GM06990 (cell line): ENCODE results near the gene ADAMTS2.

Experiments
- DNase-seq: peaks from one replicate; pipeline ENCODE4 v3.0.0-alpha.2; 2011; ENCODE audit not compliant: insufficient read length; ENCODE audit errors: extremely low read depth
- H3K27me3 ChIP-seq: replicated peaks from 2 replicates; pipeline ENCODE4 v1.6.0; 2011; ENCODE audit warnings: low read length; ENCODE audit not compliant: control insufficient read depth, insufficient read depth
- H3K36me3 ChIP-seq: 2 replicates; pipeline ENCODE4 v1.5.1; 2011; ENCODE audit warnings: low read length; ENCODE audit not compliant: control insufficient read depth, insufficient read depth
- H3K4me3 ChIP-seq: replicated peaks from 2 replicates; pipeline ENCODE4 v1.5.1; 2011; ENCODE audit warnings: low read depth, mild to moderate bottlenecking, control low read depth, low read length
- CTCF ChIP-seq: IDR thresholded peaks from 2 replicates; pipeline ENCODE4 v1.5.1; 2011; ENCODE audit warnings: low read length, control low read depth, mild to moderate bottlenecking, inconsistent platforms; ENCODE audit not compliant: insufficient read depth, poor library complexity, severe bottlenecking

The ADAMTS2 gene

GRCh38 chr5:179196405-179197079, 148.7 kb downstream of the ADAMTS2 start:
- no peaks in the 10 kb centered on the region for H3K27me3 ChIP-seq
- DNase-seq: no peak
- no peaks in the 10 kb centered on the region for H3K36me3 ChIP-seq
- H3K4me3 ChIP-seq: no peak overlapping the region
- TF ChIP-seq CTCF: no peak

- no peak overlapping the region for H3K4me3 ChIP-seq
- no peaks in the 10 kb centered on the region for H3K27me3 ChIP-seq
- TF ChIP-seq CTCF: no peak
- DNase-seq: no peak
- H3K36me3 ChIP-seq: no peaks in the 10 kb centered on the region
These were observed 149.5 kb downstream of the ADAMTS2 start for GRCh38 chr5:179195561-179196404.

- Histone ChIP-seq H3K27me3 (no peaks in the 10 kb centered on the region), H3K36me3 (no peaks in the 10 kb centered on the region), H3K4me3 (no peak overlapping the region)
- no peak for DNase-seq
- TF ChIP-seq CTCF: no peak
These were observed 150.3 kb downstream of the ADAMTS2 start for GRCh38 chr5:179194941-179195381.

GRCh38 chr5:179194201-179194910, 150.9 kb downstream of the ADAMTS2 start:
- TF ChIP-seq CTCF: no peak
- no peak for DNase-seq
- Histone ChIP-seq H3K36me3 (no peaks in the 10 kb centered on the region), H3K4me3 (no peak overlapping the region), H3K27me3 (no peaks in the 10 kb centered on the region)

GRCh38 chr5:179193746-179194145, 151.5 kb downstream of the ADAMTS2 start:
- H3K4me3 ChIP-seq: no peak overlapping the region
- DNase-seq: no peak
- H3K36me3 ChIP-seq: no peaks in the 10 kb centered on the region
- no peaks in the 10 kb centered on the region for H3K27me3 ChIP-seq
- no peak for TF ChIP-seq CTCF
